D721Med (cell line): ENCODE results near the gene NCAPG.
A peak's percentile ranks its signal among the peaks of the same experiment; 100 is the strongest.
"Not testable (repeated sequence)": the region's sequence is repeated elsewhere in the genome, so short reads cannot be mapped to it uniquely, and the experiment has no call there.

ENCODE experiments used
- DNase-seq: peaks from one replicate; pipeline ENCODE4 v3.0.0; 2011; ENCODE audit warnings: low spot score; ENCODE audit not compliant: insufficient read length
- FAIRE-seq: peaks from 2 replicates; lab custom pipeline; 2011; peaks lifted over from hg19 to GRCh38; lab: Jason Lieb, UNC
- CTCF ChIP-seq: IDR thresholded peaks from 2 replicates; pipeline ENCODE4 v1.5.1; 2012; ENCODE audit warnings: mild to moderate bottlenecking, control low read depth; ENCODE audit not compliant: insufficient read depth; ENCODE audit errors: missing control alignments

The NCAPG gene

GRCh38 chr4:17851959-17852358 lies 41.2 kb downstream of the NCAPG start:
- DNase-seq: no peak
- no peak for TF ChIP-seq CTCF
- FAIRE-seq: no peak

- no peak for TF ChIP-seq CTCF
- DNase-seq: no peak
- FAIRE-seq: peak; percentile 97
Observed at GRCh38 chr4:17854036-17854435, 43.3 kb downstream of the NCAPG start.

- DNase-seq: no peak
- FAIRE-seq: peak; percentile 35
- TF ChIP-seq CTCF: no peak
Observed at GRCh38 chr4:17859793-17860406, 49.1 kb downstream of the NCAPG start.

GRCh38 chr4:17861906-17862305 lies 51.1 kb downstream of the NCAPG start:
- not testable (repeated sequence) for DNase-seq, FAIRE-seq

GRCh38 chr4:17865866-17866363 lies 55.1 kb downstream of the NCAPG start:
- DNase-seq (no peak), FAIRE-seq (peak; percentile 21)
- TF ChIP-seq CTCF: no peak

GRCh38 chr4:17866810-17867209 lies 56.0 kb downstream of the NCAPG start:
- no peak for FAIRE-seq

GRCh38 chr4:17867276-17867675 lies 56.5 kb downstream of the NCAPG start:
- no peak for TF ChIP-seq CTCF
- DNase-seq (no peak), FAIRE-seq (no peak)

More at GRCh38 chr4:17866810-17867209, 56.0 kb downstream of the NCAPG start:
- no peak for TF ChIP-seq CTCF
- DNase-seq: no peak
